ENCODE measurements around the gene PHF21A.

- TF ChIP-seq ATF3 (IDR thresholded peaks at IDR 0.05) (no peak), CTCF (IDR thresholded peaks at IDR 0.05; ENCODE audit: low read depth, low read length, missing input control) (no peak), YY1 (IDR thresholded peaks at IDR 0.05) (no peak), GABPA (IDR thresholded peaks at IDR 0.05 in 1 of 2, conservative IDR thresholded peaks at IDR 0.05 in 1 of 2) (no peak)
Measured at GRCh38 chr11:46075928-46076327, 45.3 kb downstream of the PHF21A start.
